ENCODE data around the gene NCKAP5.

- TF ChIP-seq POLR2A (IDR thresholded peaks at IDR 0.05): no peak
- TF ChIP-seq, protein P1, sequence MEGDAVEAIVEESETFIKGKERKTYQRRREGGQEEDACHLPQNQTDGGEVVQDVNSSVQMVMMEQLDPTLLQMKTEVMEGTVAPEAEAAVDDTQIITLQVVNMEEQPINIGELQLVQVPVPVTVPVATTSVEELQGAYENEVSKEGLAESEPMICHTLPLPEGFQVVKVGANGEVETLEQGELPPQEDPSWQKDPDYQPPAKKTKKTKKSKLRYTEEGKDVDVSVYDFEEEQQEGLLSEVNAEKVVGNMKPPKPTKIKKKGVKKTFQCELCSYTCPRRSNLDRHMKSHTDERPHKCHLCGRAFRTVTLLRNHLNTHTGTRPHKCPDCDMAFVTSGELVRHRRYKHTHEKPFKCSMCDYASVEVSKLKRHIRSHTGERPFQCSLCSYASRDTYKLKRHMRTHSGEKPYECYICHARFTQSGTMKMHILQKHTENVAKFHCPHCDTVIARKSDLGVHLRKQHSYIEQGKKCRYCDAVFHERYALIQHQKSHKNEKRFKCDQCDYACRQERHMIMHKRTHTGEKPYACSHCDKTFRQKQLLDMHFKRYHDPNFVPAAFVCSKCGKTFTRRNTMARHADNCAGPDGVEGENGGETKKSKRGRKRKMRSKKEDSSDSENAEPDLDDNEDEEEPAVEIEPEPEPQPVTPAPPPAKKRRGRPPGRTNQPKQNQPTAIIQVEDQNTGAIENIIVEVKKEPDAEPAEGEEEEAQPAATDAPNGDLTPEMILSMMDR (IDR thresholded peaks at IDR 0.05): no peak
Observed at GRCh38 chr2:133461484-133461883, 106.8 kb downstream of the NCKAP5 start.
